GM19043 (cell line): ENCODE measurements around the gene TFF2.

Experiments
- ATAC-seq: cut with Tn5 transposase; IDR thresholded peaks from one replicate; pipeline ENCODE4 v1.9.1; 2021; ENCODE audit warnings: low read depth; ENCODE audit not compliant: unreplicated experiment

TFF2 gene

DNA sequence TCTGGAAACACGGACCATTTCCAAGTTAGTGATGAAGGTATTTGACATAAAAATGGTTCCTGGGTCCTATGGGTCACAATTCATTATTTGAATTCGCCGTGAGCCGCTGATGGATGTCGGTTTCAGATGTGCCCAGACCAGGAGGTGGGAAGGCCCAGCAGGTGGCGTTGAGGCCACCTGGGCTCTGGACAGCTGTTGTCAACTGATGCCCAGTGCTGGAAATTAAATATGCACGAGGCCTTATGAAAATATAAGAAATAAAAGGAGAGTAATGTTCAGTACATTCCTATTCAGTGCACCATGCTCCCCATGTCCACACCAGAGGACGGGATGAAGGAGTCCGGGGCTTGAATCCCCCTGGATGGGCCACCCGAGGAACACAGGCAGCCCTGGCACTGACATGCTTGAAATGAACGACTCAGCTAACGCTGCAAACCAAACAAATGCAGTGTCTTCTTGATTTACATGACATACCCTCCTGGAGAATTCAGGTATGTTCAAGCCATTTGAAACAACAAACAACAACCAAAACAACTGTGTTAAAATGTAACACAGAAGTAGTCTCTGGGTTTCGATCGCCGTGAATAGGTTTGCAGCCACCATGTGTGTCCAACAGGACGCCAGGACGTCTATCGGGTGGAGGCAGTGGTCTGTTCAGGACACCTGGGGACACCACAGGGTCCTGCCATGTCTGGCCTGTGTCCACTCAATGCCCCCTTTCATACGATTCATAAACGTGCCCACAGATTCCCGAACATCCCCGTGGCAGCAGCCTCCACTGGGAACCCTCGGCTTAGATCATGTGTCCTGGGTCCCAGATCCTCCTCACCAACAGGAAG, 41.7 kb downstream of the TFF2 start:
- no peak for ATAC-seq

- ATAC-seq = no peak
Observed at GRCh38 chr21:42308161-42308913, 42.5 kb downstream of the TFF2 start.

DNA sequence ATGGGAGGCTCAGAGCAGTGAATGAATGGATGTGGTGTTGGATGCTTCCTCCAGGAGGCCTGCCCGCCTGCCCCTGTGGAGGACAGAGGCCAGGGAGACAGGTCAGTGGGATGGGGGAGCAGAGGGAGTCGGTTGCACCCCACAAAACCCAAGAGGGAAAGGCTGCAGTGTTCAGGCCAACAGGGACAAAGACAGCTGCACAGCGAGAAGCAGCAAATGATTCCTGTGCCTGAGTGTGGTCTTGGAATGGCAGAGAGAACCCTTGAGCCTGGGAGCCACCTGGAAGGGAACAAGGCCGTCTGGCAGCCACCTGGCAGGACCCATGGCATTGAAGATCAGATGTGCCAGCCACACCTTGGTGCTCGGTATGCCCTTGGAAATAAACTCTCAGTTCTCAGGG, 43.7 kb downstream of the TFF2 start:
- no peak for ATAC-seq

DNA sequence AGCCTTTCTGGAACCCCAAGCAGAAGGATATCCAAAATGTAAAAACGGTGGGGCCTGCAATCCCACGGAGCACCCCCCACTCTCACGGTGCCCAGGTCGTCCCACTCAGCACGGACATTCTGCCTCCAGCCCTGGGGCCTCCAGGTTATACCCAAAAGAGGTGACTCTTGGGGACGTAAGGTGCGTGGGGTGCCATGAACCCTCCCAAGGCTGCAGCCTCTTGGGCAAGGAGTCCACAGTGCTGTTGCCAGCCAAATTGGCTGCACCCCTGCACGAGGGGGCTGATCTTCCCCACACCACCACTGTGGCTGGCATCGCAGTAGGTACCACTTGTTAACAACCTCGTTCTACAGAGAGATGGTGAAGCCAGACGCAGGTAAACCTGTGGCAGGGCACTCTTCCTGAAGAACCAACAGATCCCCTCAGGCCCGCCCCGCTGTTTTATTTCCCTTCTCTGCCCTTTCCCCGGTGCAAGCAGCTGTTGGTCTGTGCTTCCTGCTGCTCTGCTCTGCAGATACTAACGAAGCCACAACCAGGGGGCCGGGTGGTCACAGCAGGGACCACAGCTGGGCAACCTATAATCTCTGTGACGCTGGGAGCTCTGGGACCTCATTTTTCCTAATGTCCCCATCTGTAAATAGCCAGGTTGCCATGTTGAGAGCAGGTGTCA, 44.3 kb downstream of the TFF2 start:
- no peak for ATAC-seq

GRCh38 chr21:42305707-42306147, 45.1 kb downstream of the TFF2 start:
- no peak for ATAC-seq

- no peak for ATAC-seq
Observed at GRCh38 chr21:42304556-42305454, 46.0 kb downstream of the TFF2 start.

DNA sequence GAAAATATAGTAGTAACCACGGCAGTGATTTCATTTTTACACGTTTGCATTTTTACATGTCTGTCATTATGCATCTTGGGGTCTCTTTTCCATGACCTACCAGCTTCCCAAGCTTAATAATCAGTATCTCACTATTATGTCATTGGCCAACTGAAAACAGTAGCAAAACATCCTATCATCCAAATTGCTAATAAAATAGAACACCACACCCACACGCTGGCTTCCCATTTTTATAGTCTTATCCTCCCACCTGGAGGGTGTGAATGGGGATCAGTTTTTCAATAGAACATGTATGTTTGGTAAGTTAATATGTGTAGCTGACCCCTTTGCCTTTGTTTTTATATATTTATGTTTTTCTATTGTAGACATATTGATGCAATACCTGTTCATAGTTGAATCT, 47.4 kb downstream of the TFF2 start:
- no peak for ATAC-seq

GRCh38 chr21:42302794-42303193, 48.0 kb downstream of the TFF2 start:
- ATAC-seq = no peak

DNA sequence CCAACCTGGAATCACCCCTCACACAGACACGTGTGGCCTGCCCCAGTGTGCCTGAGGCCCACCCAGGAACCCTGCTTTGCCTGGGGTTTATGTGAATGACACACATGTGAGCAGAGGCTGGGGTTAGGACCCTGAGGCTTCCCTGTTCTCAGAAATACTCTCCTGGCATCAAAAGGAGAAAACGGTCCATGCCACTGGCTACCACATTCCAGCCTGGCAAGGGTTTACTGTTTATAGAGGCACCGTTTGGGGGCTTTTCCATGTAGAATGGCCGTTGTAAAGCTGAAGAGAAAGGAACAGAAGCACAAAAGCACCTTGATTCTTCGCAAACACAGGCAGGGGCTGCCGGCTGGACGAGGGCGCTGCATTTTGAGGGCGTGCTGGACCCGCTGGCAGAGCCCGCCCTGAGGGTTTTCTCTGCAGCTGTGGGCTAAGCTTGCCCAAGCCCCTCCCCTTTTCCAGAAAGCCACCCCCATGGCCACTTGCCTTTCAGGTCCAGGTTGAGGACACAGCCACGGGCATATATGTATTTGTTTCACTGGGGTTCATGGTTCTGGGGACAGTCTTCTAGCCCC, 48.6 kb downstream of the TFF2 start:
- no peak for ATAC-seq

DNA sequence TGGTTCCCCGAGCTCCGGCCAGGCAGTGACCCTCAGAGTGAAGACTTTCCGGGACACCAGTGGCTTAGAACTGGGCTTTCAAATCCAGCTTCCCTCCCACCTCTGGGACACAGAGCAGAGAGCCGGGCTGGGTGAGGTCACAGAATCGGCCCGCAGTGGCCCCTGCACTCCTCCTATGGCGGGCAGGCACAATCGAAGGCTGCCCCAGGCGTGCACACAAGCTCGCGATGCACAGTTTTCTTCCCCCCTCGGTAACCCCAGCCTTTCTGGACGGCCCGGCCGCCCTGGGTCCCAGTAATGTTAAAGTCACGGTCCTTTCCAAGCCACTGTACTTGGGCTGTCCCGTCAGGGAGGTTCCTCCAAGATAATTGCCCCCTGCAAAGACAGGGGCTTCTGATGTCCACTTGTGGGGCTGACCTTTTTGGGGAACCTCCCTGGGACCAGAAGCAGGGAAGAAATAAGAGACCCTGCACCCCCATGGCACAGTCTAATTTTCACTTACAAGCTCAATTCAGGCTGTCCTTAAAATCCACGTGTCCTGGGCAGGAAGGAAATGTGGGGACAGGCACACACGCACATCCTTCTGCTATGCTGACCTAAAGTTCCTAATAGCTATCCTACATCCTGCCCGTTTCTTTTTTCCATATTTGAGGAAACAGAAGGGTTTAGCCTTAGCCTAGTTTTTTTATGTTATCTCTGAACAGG, 49.3 kb downstream of the TFF2 start:
- ATAC-seq = no peak

- no peak for ATAC-seq
Observed at GRCh38 chr21:42300956-42301355, 49.8 kb downstream of the TFF2 start.

DNA sequence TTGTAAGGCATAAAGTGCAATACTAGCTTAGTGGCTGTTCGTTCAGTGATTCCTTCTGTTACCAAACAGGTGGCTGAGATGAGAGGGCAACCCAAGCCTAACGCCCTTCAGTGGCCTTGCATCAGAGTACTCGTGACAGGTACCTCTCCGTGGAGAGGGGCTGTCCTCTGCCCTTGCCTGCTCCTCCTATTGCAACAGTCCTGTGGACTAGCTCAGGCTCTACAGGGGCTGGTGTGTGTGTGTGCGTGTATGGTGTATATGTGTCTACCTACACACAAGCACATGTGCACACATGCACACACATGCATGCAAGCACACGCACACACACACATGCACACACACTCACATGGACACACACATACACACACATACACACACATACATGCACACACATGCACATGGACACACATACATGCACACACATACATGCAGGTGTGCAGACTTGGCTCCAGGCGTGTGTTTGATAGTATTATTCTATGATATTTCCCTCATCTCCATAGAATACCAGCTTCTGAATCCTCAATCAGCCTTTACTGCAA, 50.7 kb downstream of the TFF2 start:
- ATAC-seq = no peak

DNA sequence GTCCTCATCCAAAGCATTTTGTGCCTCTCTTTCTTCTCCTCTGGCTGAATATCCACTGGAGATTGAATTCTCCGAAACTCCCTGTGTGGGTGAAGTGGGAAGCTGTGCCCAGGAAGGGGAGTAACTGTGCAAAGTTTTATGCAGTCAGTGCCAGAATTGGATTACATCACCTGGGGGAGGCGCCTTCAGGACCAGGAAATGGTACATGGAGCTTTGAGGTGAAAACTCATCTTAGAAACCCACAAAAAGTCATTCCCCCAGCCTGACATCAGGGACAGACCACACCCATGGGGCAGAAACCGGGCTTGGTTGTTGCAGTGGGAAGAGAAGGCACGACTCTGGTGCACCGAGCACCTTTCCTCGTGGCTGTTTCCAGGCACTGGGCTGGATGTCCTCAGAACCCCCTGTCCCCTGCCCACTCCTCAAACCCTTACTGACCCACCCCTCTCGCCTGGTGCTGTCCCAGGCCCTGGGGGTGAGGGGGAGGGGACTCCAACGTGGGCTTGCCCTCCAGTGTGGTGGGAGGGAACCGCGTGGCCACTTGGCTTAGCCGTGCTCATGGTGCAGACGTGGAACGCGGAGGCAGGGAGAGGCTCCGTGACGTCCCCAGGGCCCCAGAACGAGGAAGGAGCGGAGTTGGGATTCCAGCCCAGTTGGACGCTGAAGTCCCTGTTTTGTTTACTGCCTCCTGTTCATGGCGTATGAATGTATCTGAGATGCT, 51.3 kb downstream of the TFF2 start:
- ATAC-seq = no peak

- ATAC-seq = no peak
Observed at GRCh38 chr21:42298657-42299056, 52.1 kb downstream of the TFF2 start.

GRCh38 chr21:42298237-42298636, 52.6 kb downstream of the TFF2 start:
- no peak for ATAC-seq

DNA sequence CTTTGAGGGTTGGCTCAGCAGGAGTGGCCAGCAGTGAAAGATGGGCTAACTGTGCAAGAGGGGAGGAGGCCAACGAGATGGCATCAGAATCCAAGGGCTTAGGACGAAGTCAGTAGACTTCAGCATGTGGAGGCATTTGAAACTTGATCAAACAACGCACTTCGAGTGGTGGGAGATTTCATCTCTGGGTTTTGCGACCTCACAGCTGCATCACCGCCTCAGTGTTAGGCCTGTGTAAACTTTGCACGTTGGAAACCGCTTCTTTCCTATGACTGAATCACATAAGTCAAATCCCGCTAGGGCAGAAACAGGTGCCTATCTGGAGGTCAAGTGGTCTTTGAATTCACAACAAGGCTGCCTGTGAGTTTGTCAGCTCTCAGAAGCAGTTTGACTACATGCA, 53.4 kb downstream of the TFF2 start:
- no peak for ATAC-seq

DNA sequence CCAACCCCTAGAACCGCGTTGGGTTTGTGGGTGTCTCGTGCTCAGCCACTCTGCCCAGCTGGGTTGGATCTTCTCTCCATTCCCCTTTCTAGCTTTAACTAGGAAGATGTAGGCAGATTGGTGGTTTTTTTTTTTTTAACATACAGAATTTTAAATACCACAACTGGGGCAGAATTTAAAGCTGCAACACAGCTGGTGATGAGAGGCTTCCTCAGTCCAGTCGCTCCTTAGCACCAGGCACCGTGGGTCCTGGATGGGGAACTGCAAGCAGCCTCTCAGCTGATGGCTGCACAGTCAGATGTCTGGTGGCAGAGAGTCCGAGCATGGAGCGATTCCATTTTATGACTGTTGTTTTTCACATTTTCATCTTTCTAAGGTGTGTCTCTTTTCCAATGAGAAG, 54.3 kb downstream of the TFF2 start:
- no peak for ATAC-seq
